Activated CD4-positive, alpha-beta T cell treated with anti-CD3 and anti-CD28 coated beads, Interleukin-10, Interleukin-2, amounts not matched to agents 100 ng/mL and 50 ng/mL, durations not matched to agents 16 hours and 8 hours (primary cell): Measurements from ENCODE around the gene MDH1B.
A peak's percentile ranks its signal among the peaks of the same experiment; 100 is the strongest.
"Not testable (repeated sequence)": the region's sequence is repeated elsewhere in the genome, so short reads cannot be mapped to it uniquely, and the experiment has no call there.

ENCODE experiments used
- DNase-seq: peaks from one replicate; pipeline ENCODE4 v3.0.0-alpha.2; 2020

MDH1B gene

GRCh38 chr2:206765242-206766056, at the start of gene MDH1B, which contains the start of gene FASTKD2:
Gene MDH1B, minus strand, starts transcription at chr2:206765328. Its CDS starts 57 bp downstream, at chr2:206765271.
Gene FASTKD2, plus strand, starts transcription at chr2:206765606. Its CDS starts 1,088 bp downstream, at chr2:206766694.
- DNase-seq: peak; percentile 91

DNA sequence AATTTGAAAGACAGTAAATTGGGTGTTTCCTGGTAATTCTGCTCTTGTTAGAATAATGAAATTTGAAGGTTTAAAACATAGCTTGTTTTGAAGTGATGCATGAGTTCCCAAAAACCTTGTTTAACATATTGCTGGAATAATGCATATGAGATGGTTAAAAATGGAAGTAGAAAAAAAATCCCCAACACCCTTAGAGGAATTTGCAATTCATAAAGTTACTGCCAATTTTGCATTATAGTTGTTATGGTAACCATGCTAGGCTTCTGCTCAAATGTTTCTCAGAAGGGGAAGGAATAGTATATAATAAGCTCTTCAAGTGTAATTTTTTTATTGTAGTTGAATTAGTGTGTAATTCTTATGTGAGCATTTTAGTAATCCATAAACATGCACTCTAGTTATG, 49.4 kb upstream of the MDH1B start:
- no peak for DNase-seq

DNA sequence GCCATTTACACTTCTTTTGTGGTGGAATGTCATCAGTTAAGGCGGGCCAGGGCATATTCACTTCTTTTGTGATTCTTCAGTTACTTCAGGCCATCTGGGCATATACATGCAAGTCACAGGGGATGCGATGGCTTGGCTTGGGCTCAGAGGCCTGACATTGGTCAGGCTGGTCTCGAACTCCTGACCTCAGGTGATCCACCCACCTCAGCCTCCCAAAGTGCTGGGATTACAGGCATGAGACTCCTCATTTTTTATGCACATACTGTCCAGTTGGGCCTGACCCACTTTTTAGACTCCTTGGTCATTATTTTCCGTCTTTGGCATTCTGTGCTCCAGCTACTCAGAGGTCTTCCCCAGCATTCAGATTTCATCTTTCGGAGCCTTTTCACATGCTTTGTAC, 47.3 kb upstream of the MDH1B start:
- not testable (repeated sequence) for DNase-seq

GRCh38 chr2:206807624-206808023, 42.5 kb upstream of the MDH1B start:
- not testable (repeated sequence) for DNase-seq

GRCh38 chr2:206805887-206806607, 40.9 kb upstream of the MDH1B start:
- DNase-seq: no peak

DNA sequence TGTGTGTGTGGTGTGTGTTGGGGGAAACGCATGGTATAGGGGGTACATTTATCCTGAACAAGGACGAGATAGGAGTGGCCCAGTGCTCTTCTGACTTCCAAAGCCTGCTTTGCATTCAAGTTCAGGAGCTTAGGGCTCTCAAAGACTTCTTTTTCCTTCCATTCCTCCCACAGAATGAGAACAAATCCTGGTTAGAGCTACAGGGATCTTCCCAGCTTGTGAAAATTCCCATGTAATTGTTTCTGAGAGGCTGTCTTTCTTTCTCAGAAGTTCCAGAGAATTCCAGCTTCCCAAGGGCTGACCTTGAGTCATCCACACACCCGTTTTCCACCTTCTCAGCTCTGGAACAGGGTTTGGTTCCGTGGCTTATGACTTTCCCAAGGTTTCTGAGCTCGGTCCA, 39.2 kb upstream of the MDH1B start:
- no peak for DNase-seq

- no peak for DNase-seq
Measured at GRCh38 chr2:206802654-206803514, 37.8 kb upstream of the MDH1B start.

DNA sequence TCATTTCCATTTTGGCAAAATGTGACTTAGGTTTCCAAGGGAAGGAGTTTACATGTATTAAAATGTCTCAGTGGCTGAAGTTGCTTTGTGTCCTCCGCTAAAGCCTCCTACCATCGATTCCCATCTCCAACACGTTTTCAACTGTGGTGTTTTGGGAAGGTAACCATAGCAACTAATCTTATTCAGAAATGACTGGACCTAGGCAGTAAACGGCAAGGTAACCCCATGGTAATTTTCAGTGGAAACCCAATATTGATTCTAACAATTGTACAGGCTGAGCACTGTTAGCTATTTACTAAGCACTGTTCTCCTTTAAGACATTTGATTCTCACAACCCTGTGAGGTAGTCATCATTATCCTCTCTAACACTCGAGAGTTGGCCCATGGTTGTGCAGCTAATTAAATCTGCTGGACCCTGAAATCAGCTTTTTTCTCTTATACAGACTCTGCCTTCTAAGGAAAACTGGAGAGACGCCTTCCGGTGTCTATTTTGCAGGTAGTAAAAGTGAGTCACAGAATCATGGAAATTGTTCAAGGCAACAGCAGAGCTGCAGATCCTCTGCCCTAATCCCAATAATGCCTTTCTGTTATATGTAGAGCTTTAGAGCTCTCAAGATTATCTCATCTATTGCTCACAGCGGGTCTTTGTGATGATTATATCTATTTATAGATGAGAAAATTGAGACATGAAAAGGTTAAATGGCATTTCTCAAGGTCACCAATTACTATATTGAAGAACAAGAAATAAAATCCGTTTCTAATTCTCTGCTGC, 36.5 kb upstream of the MDH1B start:
- no peak for DNase-seq

GRCh38 chr2:206800506-206801417, 35.6 kb upstream of the MDH1B start:
- peak; percentile 60 for DNase-seq

DNA sequence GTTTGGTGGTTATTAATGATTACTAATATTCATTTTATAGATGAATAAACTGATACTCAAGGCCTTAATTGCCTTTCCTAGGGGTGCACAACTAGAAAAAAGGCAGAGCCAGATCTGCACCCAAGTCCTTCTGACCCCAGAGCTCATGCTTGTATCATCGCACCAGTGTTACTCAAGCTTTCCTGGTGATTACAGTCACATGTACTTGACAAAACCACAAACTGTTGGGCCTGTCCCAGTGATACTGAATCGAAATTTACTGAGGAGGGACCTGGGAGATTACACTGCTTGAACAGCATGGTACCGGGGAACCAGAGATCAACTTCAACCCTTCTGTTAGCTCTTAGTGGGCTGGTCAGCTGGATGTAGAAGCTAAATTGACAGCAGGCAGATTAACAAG, 34.0 kb upstream of the MDH1B start:
- peak; percentile 36 for DNase-seq

DNA sequence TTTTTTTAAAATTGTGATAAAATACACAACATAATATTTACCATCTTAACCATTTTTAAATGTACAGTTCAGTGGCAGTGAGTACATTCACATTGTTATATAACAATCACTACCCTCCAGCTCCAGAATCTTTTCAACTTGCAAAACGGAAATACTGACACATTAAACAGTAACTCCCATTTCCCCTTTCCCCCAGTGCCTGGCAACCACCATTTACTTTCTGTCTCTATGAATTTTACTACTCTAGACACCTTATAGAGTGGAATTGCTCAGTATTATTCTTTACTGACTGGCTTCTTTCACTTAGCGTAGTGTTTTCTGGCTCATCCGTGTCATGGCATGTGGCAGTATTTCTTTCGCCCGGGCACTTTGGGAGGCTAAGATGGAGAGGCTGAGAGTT, 32.9 kb upstream of the MDH1B start:
- DNase-seq: peak; percentile 30

DNA sequence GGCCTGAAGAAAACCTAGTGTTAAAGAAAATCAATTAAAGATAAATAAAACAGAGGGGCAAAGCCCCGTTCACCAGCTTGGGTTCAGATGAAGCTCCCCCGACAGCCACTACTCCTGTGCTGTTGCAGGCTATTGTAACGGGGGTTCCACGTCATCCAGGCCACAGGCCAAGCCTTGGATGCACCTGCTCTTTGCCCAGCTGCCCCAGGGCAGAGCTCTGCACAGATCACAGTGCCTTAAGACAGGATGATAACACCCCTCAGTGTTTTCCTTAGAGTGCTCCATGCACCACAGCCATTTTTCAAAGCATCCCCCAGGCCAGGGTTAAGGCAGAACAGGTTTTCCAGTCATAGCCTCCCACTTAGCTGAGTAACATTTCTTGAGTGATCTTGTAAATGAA, 32.2 kb upstream of the MDH1B start:
- no peak for DNase-seq

GRCh38 chr2:206792645-206793044, 27.5 kb upstream of the MDH1B start:
- no peak for DNase-seq

DNA sequence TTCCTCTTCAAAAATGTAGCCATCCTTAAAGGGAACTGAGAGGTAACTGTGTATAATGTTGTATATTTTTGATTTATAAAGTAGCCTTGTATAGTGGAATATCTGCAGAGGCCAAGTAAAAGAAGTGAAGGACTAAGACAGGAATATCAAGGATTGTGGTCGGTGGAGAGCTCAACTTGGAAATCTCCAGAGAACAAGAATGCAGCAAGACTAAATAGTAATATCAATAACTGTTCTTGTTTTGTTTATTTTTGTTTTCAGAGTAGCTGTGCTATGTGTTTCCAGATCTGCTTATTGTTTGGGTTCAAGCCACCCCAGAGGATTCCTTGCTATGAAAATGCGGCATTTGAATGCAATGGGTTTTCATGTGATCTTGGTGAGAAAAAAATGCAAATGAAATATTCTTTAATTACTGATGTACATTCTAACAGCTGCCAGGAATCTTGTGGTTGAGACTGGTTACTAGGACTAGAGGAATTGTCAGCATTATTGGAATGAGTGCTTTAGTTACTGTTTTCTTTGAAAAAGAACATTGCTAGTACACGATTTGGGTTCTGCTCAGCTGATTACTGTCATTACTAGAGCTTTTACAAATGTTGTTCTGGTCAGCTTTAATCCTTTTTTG, 25.3 kb upstream of the MDH1B start:
- no peak for DNase-seq

- no peak for DNase-seq
Measured at GRCh38 chr2:206784559-206785353, 19.6 kb upstream of the MDH1B start.

- no peak for DNase-seq
Measured at GRCh38 chr2:206783718-206784117, 18.6 kb upstream of the MDH1B start.

DNA sequence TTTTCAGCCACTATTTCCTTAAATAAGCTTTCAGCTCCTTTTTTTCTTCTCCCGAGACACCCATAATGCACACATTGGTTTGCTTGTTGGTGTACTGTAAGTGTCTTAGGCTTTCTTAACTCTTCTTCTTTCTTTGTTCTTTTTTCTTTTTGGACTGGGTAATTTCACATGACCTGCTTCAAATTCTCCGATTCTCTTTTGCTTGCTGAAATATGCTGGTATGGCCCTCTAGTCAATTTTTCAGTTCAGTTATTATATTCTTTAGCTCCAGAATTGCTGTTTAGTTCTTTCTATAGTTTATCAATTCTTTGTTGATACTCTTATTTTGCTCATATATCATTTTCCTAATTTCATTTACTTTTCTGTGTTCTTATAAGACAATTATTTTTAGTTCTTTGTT, 15.5 kb upstream of the MDH1B start:
- no peak for DNase-seq

- no peak for DNase-seq
Measured at GRCh38 chr2:206776432-206776831, 11.3 kb upstream of the MDH1B start.

GRCh38 chr2:206774871-206775270, 9.7 kb upstream of the MDH1B start:
- no peak for DNase-seq
